ENCODE measurements around the gene SRP14. TPM values are rescaled to one million over a fixed set of nuclear protein-coding genes. Genes with fewer than 3 reads are reported as not detected.
"Not testable (repeated sequence)": the region's sequence is repeated elsewhere in the genome, so short reads cannot be mapped to it uniquely, and the experiment has no call there.

The SRP14 gene
- polyA plus RNA-seq, 4 donors = 571 to 622 (median 600) TPM

- DNase-seq (ENCODE audit: low read depth in 4 of 4, low spot score in 3 of 4) = no peak
Measured at GRCh38 chr15:40032125-40032839, 6.7 kb downstream of the SRP14 start.

- no peak for DNase-seq (ENCODE audit: low read depth in 4 of 4, low spot score in 3 of 4)
Measured at GRCh38 chr15:40031300-40031699, 7.7 kb downstream of the SRP14 start.

GRCh38 chr15:40029979-40030893 lies 8.7 kb downstream of the SRP14 start:
- no peak for DNase-seq (ENCODE audit: low read depth in 4 of 4, low spot score in 3 of 4)

GRCh38 chr15:40028853-40029252 lies 10.1 kb downstream of the SRP14 start:
- no peak for DNase-seq (ENCODE audit: low read depth in 4 of 4, low spot score in 3 of 4)

GRCh38 chr15:40028193-40028592 lies 10.8 kb downstream of the SRP14 start:
- no peak for DNase-seq (ENCODE audit: low read depth in 4 of 4, low spot score in 3 of 4)

- no peak for DNase-seq (ENCODE audit: low read depth in 4 of 4, low spot score in 3 of 4)
Measured at GRCh38 chr15:40016224-40016865, 22.6 kb downstream of the SRP14 start.

- no peak for DNase-seq (ENCODE audit: low read depth in 4 of 4, low spot score in 3 of 4)
Measured at GRCh38 chr15:40014390-40014789, 24.6 kb downstream of the SRP14 start.

GRCh38 chr15:40013372-40013771 lies 25.6 kb downstream of the SRP14 start:
- not testable (repeated sequence) for DNase-seq (ENCODE audit: low read depth in 4 of 4, low spot score in 3 of 4)

GRCh38 chr15:40011303-40011702 lies 27.7 kb downstream of the SRP14 start:
- DNase-seq (ENCODE audit: low read depth in 4 of 4, low spot score in 3 of 4) = no peak

- DNase-seq (ENCODE audit: low read depth in 4 of 4, low spot score in 3 of 4) = no peak
Measured at GRCh38 chr15:40010686-40011085, 28.3 kb downstream of the SRP14 start.

- DNase-seq (ENCODE audit: low read depth in 4 of 4, low spot score in 3 of 4) = no peak
Measured at GRCh38 chr15:40008061-40008765, 30.8 kb downstream of the SRP14 start.

GRCh38 chr15:40006646-40007045 lies 32.3 kb downstream of the SRP14 start:
- DNase-seq (ENCODE audit: low read depth in 4 of 4, low spot score in 3 of 4) = no peak

- no peak for DNase-seq (ENCODE audit: low read depth in 4 of 4, low spot score in 3 of 4)
Measured at GRCh38 chr15:40006003-40006402, 33.0 kb downstream of the SRP14 start.

GRCh38 chr15:40003116-40003916 lies 35.7 kb downstream of the SRP14 start:
- DNase-seq (ENCODE audit: low read depth in 4 of 4, low spot score in 3 of 4) = no peak

GRCh38 chr15:40002295-40002694 lies 36.7 kb downstream of the SRP14 start:
- no peak for DNase-seq (ENCODE audit: low read depth in 4 of 4, low spot score in 3 of 4)

- DNase-seq (ENCODE audit: low read depth in 4 of 4, low spot score in 3 of 4) = no peak
Measured at GRCh38 chr15:39999538-40000200, 39.3 kb downstream of the SRP14 start.

- DNase-seq (ENCODE audit: low read depth in 4 of 4, low spot score in 3 of 4) = no peak
Measured at GRCh38 chr15:39998511-39999077, 40.4 kb downstream of the SRP14 start.

GRCh38 chr15:39997639-39998038 lies 41.3 kb downstream of the SRP14 start:
- no peak for DNase-seq (ENCODE audit: low read depth in 4 of 4, low spot score in 3 of 4)

GRCh38 chr15:39997031-39997430 lies 42.0 kb downstream of the SRP14 start:
- no peak for DNase-seq (ENCODE audit: low read depth in 4 of 4, low spot score in 3 of 4)

Measured in right renal pelvis (tissue), 4 donors.